Hepatocyte (in vitro differentiated cells): Measurements from ENCODE around the gene BLID. TPM values are rescaled to one million over a fixed set of nuclear protein-coding genes. Genes with fewer than 3 reads are reported as not detected.

ENCODE experiments used
- DNase-seq: peaks from one replicate; pipeline ENCODE4 v3.0.0-alpha.2; 2016; ENCODE audit warnings: low spot score
- H2AFZ ChIP-seq: fragments of 200-600 bp; sonication (generic); 2 replicates; pipeline ENCODE4 v1.6.0; 2016; ENCODE audit warnings: antibody characterized with exemption, mild to moderate bottlenecking
- H3K27ac ChIP-seq: fragments of 200-600 bp; sonication (generic); 2 replicates; pipeline ENCODE4 v1.5.1; 2016; ENCODE audit warnings: mild to moderate bottlenecking
- H3K27me3 ChIP-seq: fragments of 200-600 bp; sonication (generic); 2 replicates; pipeline ENCODE4 v1.6.1; 2016
- H3K36me3 ChIP-seq: fragments of 200-600 bp; sonication (generic); replicated peaks from 2 replicates; pipeline ENCODE4 v1.5.1; 2016; ENCODE audit warnings: low read depth; ENCODE audit not compliant: insufficient read depth
- H3K4me1 ChIP-seq: fragments of 200-600 bp; sonication (generic); 2 replicates; pipeline ENCODE4 v1.5.1; 2016; ENCODE audit warnings: mild to moderate bottlenecking, moderate library complexity; ENCODE audit not compliant: insufficient read depth
- H3K4me2 ChIP-seq: fragments of 200-600 bp; sonication (generic); 2 replicates; pipeline ENCODE4 v1.6.0; 2016
- H3K4me3 ChIP-seq: fragments of 200-600 bp; sonication (generic); 2 replicates; pipeline ENCODE4 v1.5.1; 2016; ENCODE audit warnings: mild to moderate bottlenecking
- H3K79me2 ChIP-seq: fragments of 200-600 bp; sonication (generic); 2 replicates; pipeline ENCODE4 v1.6.0; 2017; ENCODE audit warnings: mild to moderate bottlenecking
- H3K9me2 ChIP-seq: fragments of 200-600 bp; sonication (generic); replicated peaks from 2 replicates; pipeline ENCODE4 v1.6.0; 2017; ENCODE audit warnings: mild to moderate bottlenecking; ENCODE audit not compliant: insufficient read depth
- H3K9me3 ChIP-seq: fragments of 200-600 bp; sonication (generic); 2 replicates; pipeline ENCODE4 v1.5.1; 2016; ENCODE audit warnings: low read depth, mild to moderate bottlenecking
- H4K20me1 ChIP-seq: fragments of 200-600 bp; sonication (generic); 2 replicates; pipeline ENCODE4 v1.6.0; 2016; ENCODE audit warnings: mild to moderate bottlenecking; ENCODE audit not compliant: insufficient read depth, poor library complexity, severe bottlenecking
- EZH2 ChIP-seq: fragments of 200-600 bp; sonication (generic); IDR thresholded peaks from 2 replicates; pipeline ENCODE4 v1.6.1; 2016; ENCODE audit warnings: antibody characterized with exemption, mild to moderate bottlenecking, borderline replicate concordance
- EZH2phosphoT487 ChIP-seq: fragments of 200-600 bp; sonication (generic); IDR thresholded peaks from one replicate; pipeline ENCODE4 v1.6.1; 2018; ENCODE audit warnings: antibody characterized with exemption, mild to moderate bottlenecking, low read depth, moderate library complexity; ENCODE audit not compliant: unreplicated experiment, severe bottlenecking
- WGBS: methylation state at CpG from one replicate; pipeline ENCODE4 v1.1.6; 2016; ENCODE audit warnings: low lambda C conversion rate; ENCODE audit errors: missing lambda C conversion rate; 5-methylcytosine and 5-hydroxymethylcytosine counted together
- polyA plus RNA-seq: library from polyadenylated mRNA; unstranded; fragments of >200 nt; fragmentation: Nextera tagmentation; extraction: Ambion mirVana; gene quantifications from 2 replicates; pipeline ENCODE4 v1.2.1, GENCODE V29; 2016
- total RNA-seq: library from RNA; depleted of rRNA; stranded (reverse); fragments of >200 nt; gene quantifications from 2 replicates; pipeline ENCODE4 v1.2.3, GENCODE V29; 2014
- TF ChIP-seq, protein P1 (sequence below): fragments of 200-600 bp; sonication (generic); IDR thresholded peaks from 2 replicates; pipeline ENCODE4 v1.5.1; 2016; ENCODE audit warnings: antibody characterized with exemption, mild to moderate bottlenecking; ENCODE audit not compliant: poor library complexity

The BLID gene
- total and polyA plus RNA-seq, 2 experiments from 2014 or later: 0.41 to 2.3 TPM

DNA sequence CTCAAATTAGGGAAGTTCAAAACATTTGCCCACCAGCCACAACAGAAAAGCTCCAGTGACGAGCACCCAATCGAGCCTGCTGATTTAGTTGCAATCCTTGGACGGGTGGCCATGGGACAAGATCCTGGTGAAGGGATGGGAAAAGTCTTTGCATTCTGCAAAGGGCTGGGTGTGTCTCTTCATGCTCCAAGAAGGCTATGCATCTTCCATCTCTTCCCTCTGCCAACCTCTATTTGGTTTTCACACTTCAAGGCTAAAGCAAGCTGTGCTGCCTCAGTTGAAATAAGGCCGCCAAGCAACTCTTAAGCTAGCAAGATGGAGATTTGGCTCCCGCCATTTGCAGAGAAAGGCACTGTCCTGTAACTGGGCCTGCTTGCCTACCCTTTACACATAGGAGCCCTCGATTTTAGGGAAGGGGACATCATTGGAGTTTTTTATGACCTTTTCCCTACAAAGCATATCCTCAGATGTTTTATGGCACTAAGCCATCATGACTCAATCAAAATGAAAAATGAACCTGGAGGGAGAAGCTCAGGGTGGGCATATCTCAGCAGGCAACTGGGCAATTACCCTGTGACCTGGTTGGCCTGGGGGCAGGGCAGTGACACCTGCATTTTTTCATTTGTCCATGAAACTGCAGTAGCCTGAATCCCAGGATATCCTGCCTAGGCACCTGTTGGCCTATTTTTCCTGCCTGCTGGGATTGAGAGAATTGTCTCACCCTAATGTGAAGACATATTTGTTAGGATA lies 45.0 kb upstream of the BLID start:
- H3K4me2 ChIP-seq: no peak overlapping the region
- H2AFZ ChIP-seq: no peak overlapping the region
- 86% methylated on average over 6 of the region's 6 CpGs for WGBS
- no peak for DNase-seq
- no peaks in the 10 kb centered on the region for H4K20me1 ChIP-seq
- no peak overlapping the region for H3K27ac ChIP-seq
- no peaks in the 10 kb centered on the region for H3K9me2 ChIP-seq
- no peaks in the 10 kb centered on the region for H3K27me3 ChIP-seq
- no peaks in the 10 kb centered on the region for H3K9me3 ChIP-seq
- peaks cover 10% of the 10 kb centered on the region for H3K4me1 ChIP-seq
- no peaks in the 10 kb centered on the region for H3K36me3 ChIP-seq
- TF ChIP-seq EZH2phosphoT487 (no peak), EZH2 (no peak)
- TF ChIP-seq, protein P1, sequence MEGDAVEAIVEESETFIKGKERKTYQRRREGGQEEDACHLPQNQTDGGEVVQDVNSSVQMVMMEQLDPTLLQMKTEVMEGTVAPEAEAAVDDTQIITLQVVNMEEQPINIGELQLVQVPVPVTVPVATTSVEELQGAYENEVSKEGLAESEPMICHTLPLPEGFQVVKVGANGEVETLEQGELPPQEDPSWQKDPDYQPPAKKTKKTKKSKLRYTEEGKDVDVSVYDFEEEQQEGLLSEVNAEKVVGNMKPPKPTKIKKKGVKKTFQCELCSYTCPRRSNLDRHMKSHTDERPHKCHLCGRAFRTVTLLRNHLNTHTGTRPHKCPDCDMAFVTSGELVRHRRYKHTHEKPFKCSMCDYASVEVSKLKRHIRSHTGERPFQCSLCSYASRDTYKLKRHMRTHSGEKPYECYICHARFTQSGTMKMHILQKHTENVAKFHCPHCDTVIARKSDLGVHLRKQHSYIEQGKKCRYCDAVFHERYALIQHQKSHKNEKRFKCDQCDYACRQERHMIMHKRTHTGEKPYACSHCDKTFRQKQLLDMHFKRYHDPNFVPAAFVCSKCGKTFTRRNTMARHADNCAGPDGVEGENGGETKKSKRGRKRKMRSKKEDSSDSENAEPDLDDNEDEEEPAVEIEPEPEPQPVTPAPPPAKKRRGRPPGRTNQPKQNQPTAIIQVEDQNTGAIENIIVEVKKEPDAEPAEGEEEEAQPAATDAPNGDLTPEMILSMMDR: no peak
- no peaks in the 10 kb centered on the region for H3K79me2 ChIP-seq
- no peak overlapping the region for H3K4me3 ChIP-seq

DNA sequence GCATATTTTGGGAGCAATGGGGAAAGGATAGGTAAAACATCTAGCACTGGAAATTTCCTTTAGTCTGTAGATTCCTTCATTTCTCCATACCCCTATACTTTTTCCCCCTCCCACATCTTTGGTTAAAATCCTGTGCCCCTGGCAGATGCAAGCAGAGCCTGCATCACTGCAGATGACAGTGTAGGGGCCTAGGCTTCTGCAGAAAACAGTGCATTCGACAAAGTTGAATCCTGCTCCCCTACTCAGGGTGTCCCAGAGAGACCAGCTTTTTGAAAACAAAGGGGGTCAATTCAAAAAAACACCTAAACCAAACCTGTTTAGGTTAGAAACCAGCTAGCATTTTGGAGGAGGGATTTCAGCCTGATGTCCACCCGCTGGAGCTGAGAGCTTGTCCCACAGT lies 43.8 kb upstream of the BLID start:
- Histone ChIP-seq H4K20me1 (no peaks in the 10 kb centered on the region), H3K9me3 (no peaks in the 10 kb centered on the region), H3K9me2 (no peaks in the 10 kb centered on the region), H2AFZ (no peak overlapping the region), H3K36me3 (no peaks in the 10 kb centered on the region), H3K4me1 (peaks cover 10% of the 10 kb centered on the region), H3K4me2 (peak overlapping the region; percentile 67), H3K27ac (peak overlapping the region; percentile 81), H3K4me3 (no peak overlapping the region), H3K27me3 (no peaks in the 10 kb centered on the region), H3K79me2 (no peaks in the 10 kb centered on the region)
- no peak for DNase-seq
- TF ChIP-seq EZH2phosphoT487 (no peak), EZH2 (no peak)
- TF ChIP-seq, protein P1: no peak
- 82% methylated on average over 2 of the region's 2 CpGs for WGBS

DNA sequence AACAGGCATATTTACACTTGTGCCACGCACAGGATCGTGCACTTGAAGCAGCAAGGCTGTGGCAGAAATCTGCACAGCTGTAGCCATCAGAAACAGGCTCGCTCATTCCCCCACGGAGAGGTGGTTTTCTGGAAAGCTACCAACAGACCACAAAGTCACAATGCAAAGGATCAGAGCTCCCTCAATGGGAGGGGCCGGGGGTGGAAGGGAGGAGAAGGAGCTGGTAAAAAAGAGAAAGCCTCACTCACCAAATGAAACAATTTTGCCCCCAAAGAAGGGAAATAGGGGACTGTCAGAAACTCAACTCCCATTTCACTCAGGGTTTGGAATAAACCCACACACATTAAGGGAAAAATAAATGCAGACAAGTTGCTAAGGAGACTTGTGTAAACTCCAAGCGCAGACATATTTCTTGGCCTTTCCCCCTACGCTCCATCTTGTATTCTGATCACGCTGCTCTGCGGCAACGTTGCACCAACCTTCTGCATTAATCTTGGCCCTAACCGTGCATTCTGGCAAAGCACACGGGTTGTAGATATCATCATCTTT lies 43.2 kb upstream of the BLID start:
- H3K79me2 ChIP-seq: no peaks in the 10 kb centered on the region
- DNase-seq: peak; percentile 23
- H4K20me1 ChIP-seq: no peaks in the 10 kb centered on the region
- no peak overlapping the region for H2AFZ ChIP-seq
- no peaks in the 10 kb centered on the region for H3K9me3 ChIP-seq
- no peaks in the 10 kb centered on the region for H3K36me3 ChIP-seq
- WGBS: 59% methylated on average over 12 of the region's 12 CpGs
- H3K4me1 ChIP-seq: peaks cover 10% of the 10 kb centered on the region
- H3K4me3 ChIP-seq: no peak overlapping the region
- H3K27ac ChIP-seq: peak overlapping the region; percentile 81
- no peaks in the 10 kb centered on the region for H3K9me2 ChIP-seq
- TF ChIP-seq EZH2phosphoT487: no peak
- TF ChIP-seq, protein P1: no peak
- no peak for TF ChIP-seq EZH2
- peak overlapping the region; percentile 67 for H3K4me2 ChIP-seq
- H3K27me3 ChIP-seq: no peaks in the 10 kb centered on the region
